ENCODE data around the gene FAM181A. TPM values are rescaled to one million over a fixed set of nuclear protein-coding genes. Genes with fewer than 3 reads are reported as not detected.

The FAM181A gene
- total RNA-seq, 1 donor from 2014 or later, result not detected

DNA sequence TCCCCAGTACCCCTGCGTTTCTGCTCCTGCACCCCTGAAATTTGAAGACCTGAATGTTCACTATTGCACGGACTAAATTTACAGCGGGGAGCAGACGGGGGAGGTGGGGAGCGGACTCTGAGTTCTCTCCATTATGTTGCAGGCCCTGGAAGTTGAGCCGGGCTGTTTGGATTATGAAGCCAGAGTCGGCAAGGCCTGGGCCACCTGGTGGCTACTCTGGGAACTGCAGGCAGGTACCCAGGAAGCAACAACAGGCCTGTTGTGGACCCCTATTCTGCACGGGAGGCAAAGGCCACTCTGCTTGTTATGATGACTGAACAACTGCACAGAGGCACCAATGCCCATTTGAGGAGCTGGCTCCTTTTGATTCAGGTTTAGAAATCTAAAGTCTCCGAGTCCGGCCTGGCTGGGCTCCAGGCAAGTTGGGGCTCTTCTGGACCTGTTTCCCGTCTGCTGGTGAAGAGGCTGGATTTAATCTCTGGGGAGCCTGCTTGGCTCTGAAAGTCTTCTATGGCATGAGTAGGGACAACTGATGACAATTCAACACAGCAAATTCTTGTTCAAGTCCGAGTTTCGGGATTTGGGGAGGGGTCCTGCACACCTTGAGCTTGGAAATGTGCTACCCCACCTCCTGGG lies 34.1 kb upstream of the FAM181A start:
- H3K4me3 ChIP-seq (ENCODE audit: low read depth, low read length), result no peak overlapping the region
- H3K27me3 ChIP-seq (ENCODE audit: control insufficient read depth, insufficient read depth, low read length), result peaks cover 8% of the 10 kb centered on the region
- DNase-seq (ENCODE audit: low read depth), result no peak
- peak; percentile 98 for TF ChIP-seq CTCF (IDR thresholded peaks at IDR 0.05; ENCODE audit: insufficient read depth, low read length, poor library complexity, severe bottlenecking)
- no peaks in the 10 kb centered on the region for H3K36me3 ChIP-seq (ENCODE audit: control insufficient read depth, insufficient read depth, low read length)

GRCh38 chr14:93893661-93894261 lies 33.4 kb upstream of the FAM181A start:
- H3K27me3 ChIP-seq (ENCODE audit: control insufficient read depth, insufficient read depth, low read length), result peaks cover 5% of the 10 kb centered on the region
- no peak for DNase-seq (ENCODE audit: low read depth)

GRCh38 chr14:93895023-93895604 lies 32.0 kb upstream of the FAM181A start:
- H3K36me3 ChIP-seq (ENCODE audit: control insufficient read depth, insufficient read depth, low read length), result no peaks in the 10 kb centered on the region
- no peak for DNase-seq (ENCODE audit: low read depth)
- no peak for TF ChIP-seq CTCF (IDR thresholded peaks at IDR 0.05; ENCODE audit: insufficient read depth, low read length, poor library complexity, severe bottlenecking)
- peaks cover 3% of the 10 kb centered on the region for H3K27me3 ChIP-seq (ENCODE audit: control insufficient read depth, insufficient read depth, low read length)
- H3K4me3 ChIP-seq (ENCODE audit: low read depth, low read length), result no peak overlapping the region

More at GRCh38 chr14:93893661-93894261, 33.4 kb upstream of the FAM181A start:
- no peak for TF ChIP-seq CTCF (IDR thresholded peaks at IDR 0.05; ENCODE audit: insufficient read depth, low read length, poor library complexity, severe bottlenecking)
- Histone ChIP-seq H3K36me3 (ENCODE audit: control insufficient read depth, insufficient read depth, low read length) (no peaks in the 10 kb centered on the region), H3K4me3 (ENCODE audit: low read depth, low read length) (no peak overlapping the region)

GRCh38 chr14:93897476-93897845 lies 29.7 kb upstream of the FAM181A start:
- TF ChIP-seq CTCF (IDR thresholded peaks at IDR 0.05; ENCODE audit: insufficient read depth, low read length, poor library complexity, severe bottlenecking), result no peak
- peaks cover 3% of the 10 kb centered on the region for H3K27me3 ChIP-seq (ENCODE audit: control insufficient read depth, insufficient read depth, low read length)
- no peaks in the 10 kb centered on the region for H3K36me3 ChIP-seq (ENCODE audit: control insufficient read depth, insufficient read depth, low read length)
- no peak for DNase-seq (ENCODE audit: low read depth)
- H3K4me3 ChIP-seq (ENCODE audit: low read depth, low read length), result no peak overlapping the region

DNA sequence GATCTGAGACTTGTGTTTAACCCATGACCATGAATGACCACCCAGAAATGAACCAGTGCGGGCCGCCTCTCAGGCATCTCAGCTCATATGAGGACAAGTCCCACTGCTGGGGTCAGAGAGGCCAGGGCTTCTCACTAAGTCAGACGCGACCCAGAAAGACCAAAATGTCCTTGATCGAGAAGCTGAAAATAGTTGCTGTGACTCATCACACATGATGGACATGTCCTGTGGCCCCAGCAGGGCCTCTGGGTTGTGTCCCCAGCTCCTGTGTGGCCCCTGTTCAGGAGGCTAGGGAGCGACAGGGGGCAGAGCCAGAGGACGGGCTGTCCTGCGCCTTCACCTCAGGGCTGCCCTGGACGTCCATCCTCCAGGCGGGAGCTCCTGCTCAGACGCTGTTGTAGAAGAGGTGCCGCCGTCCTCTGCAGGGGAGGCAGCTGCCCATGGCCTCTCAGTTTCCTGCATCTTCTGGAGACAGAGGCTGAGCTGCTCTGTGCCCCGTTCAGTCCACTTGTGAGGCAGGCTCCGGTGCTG lies 29.0 kb upstream of the FAM181A start:
- TF ChIP-seq CTCF (IDR thresholded peaks at IDR 0.05; ENCODE audit: insufficient read depth, low read length, poor library complexity, severe bottlenecking), result no peak
- H3K27me3 ChIP-seq (ENCODE audit: control insufficient read depth, insufficient read depth, low read length), result peaks cover 4% of the 10 kb centered on the region
- no peak for DNase-seq (ENCODE audit: low read depth)
- H3K4me3 ChIP-seq (ENCODE audit: low read depth, low read length), result no peak overlapping the region
- H3K36me3 ChIP-seq (ENCODE audit: control insufficient read depth, insufficient read depth, low read length), result no peaks in the 10 kb centered on the region
